ENCODE results near the gene PRKAR2B.
"Not testable (repeated sequence)": the region's sequence is repeated elsewhere in the genome, so short reads cannot be mapped to it uniquely, and the experiment has no call there.

PRKAR2B gene

DNA sequence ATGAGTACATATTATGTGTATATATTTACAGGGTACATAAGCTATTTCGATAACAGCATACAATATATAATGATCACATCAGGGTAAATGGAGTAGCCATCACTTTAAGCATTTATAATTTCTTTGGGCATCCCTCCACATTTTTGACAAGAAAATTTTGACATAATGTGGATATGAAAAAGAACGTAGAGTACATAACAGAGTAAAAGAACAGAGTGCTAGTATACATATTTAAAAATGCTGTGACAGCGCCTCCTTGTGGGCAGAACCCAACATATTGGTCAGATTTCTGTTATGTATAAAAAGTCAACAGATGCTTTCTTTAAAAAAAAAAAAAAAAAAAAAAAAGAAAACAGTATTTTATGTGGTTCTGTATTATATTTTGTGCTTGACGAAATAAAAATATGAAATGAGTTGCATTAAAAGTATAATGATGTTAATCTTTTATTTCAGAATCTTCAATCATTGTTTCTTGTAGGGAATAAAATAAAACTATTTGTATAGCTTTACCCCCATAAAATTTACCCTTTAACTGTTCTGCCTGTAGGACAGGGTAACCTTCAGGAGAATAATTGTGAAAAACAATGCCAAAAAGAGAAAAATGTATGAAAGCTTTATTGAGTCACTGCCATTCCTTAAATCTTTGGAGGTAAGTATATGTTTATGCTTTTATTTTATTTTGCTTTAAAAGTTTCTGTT is 106.0 kb downstream of the PRKAR2B start:
- TF ChIP-seq L3MBTL2 (conservative IDR thresholded peaks at IDR 0.05) (no peak), ZNF384 (IDR thresholded peaks at IDR 0.05) (peak; percentile 75)
- CTCF ChIA-PET: interaction anchor here (0.9 to 4.9 kb wide), 3 partner anchors 102 to 203 kb away, joined by 5 to 29 read pairs (median 7); no protein-coding TSS in a partner anchor
- POLR2A ChIA-PET: interaction anchor here (1.0 kb wide), 1 partner anchor 18 kb away, joined by 3 read pairs; the partner anchor contains the start of gene HBP1
- peak; percentile 17 for DNase-seq (ENCODE audit: extremely low spot score)

DNA sequence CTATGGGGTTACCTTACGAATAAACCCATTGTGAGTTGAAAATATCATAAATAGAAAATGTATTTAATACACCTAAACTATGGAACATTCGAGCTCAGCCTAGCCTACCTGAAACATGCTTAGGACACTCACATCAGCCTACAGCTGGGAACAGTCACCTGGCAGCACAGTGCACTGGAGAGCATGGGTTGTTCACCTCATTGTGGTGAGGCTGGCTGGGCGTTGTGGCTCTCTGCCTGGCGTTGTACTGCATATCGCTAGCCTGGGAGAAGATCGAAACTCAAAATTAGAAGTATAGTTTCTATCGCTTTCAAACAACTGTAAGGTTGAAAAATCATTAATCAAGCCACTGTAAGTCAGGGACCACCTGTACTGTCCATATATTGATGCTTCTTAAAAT is 107.0 kb downstream of the PRKAR2B start:
- ChIA-PET CTCF (interaction anchor here (4.9 kb wide), 1 partner anchor 204 kb away, joined by 29 read pairs; no protein-coding TSS in a partner anchor), POLR2A (no interaction called here)

DNA sequence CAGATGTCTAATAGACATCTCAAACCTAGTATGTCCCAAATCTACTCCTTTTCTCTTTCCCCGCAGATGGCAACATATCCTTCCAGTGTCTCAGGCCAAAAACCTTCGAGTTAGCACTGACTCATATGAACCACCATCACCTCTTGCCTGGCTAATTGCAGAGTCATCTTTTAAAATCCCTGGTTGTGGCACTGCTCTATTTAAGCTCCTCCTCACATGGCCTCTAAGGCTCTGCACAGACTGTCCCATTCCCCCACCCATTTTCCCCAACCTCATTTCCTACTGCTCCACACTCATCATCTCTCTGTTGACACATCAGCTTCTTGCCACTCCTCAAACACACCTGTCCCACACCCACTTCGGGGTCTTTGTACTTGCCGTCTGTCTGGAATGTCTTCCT is 107.5 kb downstream of the PRKAR2B start:
- ChIA-PET POLR2A (no interaction called here), CTCF (interaction anchor here (1.2 to 4.9 kb wide), 2 partner anchors 205 to 210 kb away, joined by 3 to 29 read pairs; no protein-coding TSS in a partner anchor)
- no peak for DNase-seq (ENCODE audit: extremely low spot score)
- TF ChIP-seq NFRKB (IDR thresholded peaks at IDR 0.05): no peak
- TF ChIP-seq CTBP1 (IDR thresholded peaks at IDR 0.05; ENCODE audit: borderline replicate concordance): no peak
- TF ChIP-seq BHLHE40 (IDR thresholded peaks at IDR 0.05; ENCODE audit: borderline replicate concordance): no peak
- TF ChIP-seq SUZ12 (IDR thresholded peaks at IDR 0.05): no peak
- TF ChIP-seq ARNT (IDR thresholded peaks at IDR 0.05): no peak
- no peak for TF ChIP-seq L3MBTL2 (conservative IDR thresholded peaks at IDR 0.05)
- no peak for TF ChIP-seq HDGF (IDR thresholded peaks at IDR 0.05; ENCODE audit: borderline replicate concordance)
- TF ChIP-seq, protein P1, sequence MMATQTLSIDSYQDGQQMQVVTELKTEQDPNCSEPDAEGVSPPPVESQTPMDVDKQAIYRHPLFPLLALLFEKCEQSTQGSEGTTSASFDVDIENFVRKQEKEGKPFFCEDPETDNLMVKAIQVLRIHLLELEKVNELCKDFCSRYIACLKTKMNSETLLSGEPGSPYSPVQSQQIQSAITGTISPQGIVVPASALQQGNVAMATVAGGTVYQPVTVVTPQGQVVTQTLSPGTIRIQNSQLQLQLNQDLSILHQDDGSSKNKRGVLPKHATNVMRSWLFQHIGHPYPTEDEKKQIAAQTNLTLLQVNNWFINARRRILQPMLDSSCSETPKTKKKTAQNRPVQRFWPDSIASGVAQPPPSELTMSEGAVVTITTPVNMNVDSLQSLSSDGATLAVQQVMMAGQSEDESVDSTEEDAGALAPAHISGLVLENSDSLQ (IDR thresholded peaks at IDR 0.05): no peak
- TF ChIP-seq LEF1 (IDR thresholded peaks at IDR 0.05; ENCODE audit: borderline replicate concordance): no peak
- TF ChIP-seq FOXM1 (IDR thresholded peaks at IDR 0.05; ENCODE audit: borderline replicate concordance): no peak
- TF ChIP-seq FOXK2 (IDR thresholded peaks at IDR 0.05): no peak
- TF ChIP-seq ZNF384 (IDR thresholded peaks at IDR 0.05): no peak
- TF ChIP-seq TARDBP (IDR thresholded peaks at IDR 0.05): no peak
- no peak for TF ChIP-seq ELF4 (IDR thresholded peaks at IDR 0.05)
- no peak for TF ChIP-seq SP1 (IDR thresholded peaks at IDR 0.05)
- TF ChIP-seq FOXA1 (IDR thresholded peaks at IDR 0.05): no peak

More for the DNA sequence above, 107.0 kb downstream of the PRKAR2B start:
- no peak for DNase-seq (ENCODE audit: extremely low spot score)
- TF ChIP-seq, protein P1 (IDR thresholded peaks at IDR 0.05): no peak
- TF ChIP-seq NFRKB (IDR thresholded peaks at IDR 0.05) (no peak), LEF1 (IDR thresholded peaks at IDR 0.05; ENCODE audit: borderline replicate concordance) (no peak), FOXK2 (IDR thresholded peaks at IDR 0.05) (no peak), CTBP1 (IDR thresholded peaks at IDR 0.05; ENCODE audit: borderline replicate concordance) (no peak), ELF4 (IDR thresholded peaks at IDR 0.05) (no peak), SUZ12 (IDR thresholded peaks at IDR 0.05) (no peak), TARDBP (IDR thresholded peaks at IDR 0.05) (no peak)

DNA sequence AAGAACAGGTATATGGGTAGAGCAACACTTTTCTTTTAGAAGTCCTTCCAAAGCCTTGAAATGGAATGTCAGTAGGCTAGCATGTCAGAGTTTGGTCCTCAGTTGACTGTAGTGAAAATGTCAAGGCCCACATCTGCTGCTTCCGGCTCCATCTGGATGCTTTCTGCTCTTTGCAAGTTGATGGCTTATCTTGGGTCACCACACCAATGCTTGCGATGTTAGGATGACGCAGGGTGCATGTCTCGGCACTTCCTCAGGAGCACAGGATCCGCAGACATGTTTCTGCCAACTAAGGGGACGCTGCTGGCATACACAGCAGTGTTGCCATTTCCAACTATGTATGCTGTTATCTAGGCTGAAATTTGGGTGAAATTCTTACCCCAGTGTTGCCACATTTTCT is 110.3 kb downstream of the PRKAR2B start:
- ChIA-PET CTCF (no interaction called here), POLR2A (no interaction called here)
- TF ChIP-seq HDGF (IDR thresholded peaks at IDR 0.05; ENCODE audit: borderline replicate concordance) (no peak), LEF1 (IDR thresholded peaks at IDR 0.05; ENCODE audit: borderline replicate concordance) (no peak), BHLHE40 (IDR thresholded peaks at IDR 0.05; ENCODE audit: borderline replicate concordance) (no peak), ZNF384 (IDR thresholded peaks at IDR 0.05) (no peak), FOXK2 (IDR thresholded peaks at IDR 0.05) (no peak), ELF4 (IDR thresholded peaks at IDR 0.05) (no peak), SUZ12 (IDR thresholded peaks at IDR 0.05) (no peak), SP1 (IDR thresholded peaks at IDR 0.05) (no peak), NFRKB (IDR thresholded peaks at IDR 0.05) (no peak), FOXA1 (IDR thresholded peaks at IDR 0.05) (no peak), FOXM1 (IDR thresholded peaks at IDR 0.05; ENCODE audit: borderline replicate concordance) (no peak), ARNT (IDR thresholded peaks at IDR 0.05) (no peak), TARDBP (IDR thresholded peaks at IDR 0.05) (no peak), CTBP1 (IDR thresholded peaks at IDR 0.05; ENCODE audit: borderline replicate concordance) (no peak), L3MBTL2 (conservative IDR thresholded peaks at IDR 0.05) (no peak)
- TF ChIP-seq, protein P1 (IDR thresholded peaks at IDR 0.05): no peak
- no peak for DNase-seq (ENCODE audit: extremely low spot score)

DNA sequence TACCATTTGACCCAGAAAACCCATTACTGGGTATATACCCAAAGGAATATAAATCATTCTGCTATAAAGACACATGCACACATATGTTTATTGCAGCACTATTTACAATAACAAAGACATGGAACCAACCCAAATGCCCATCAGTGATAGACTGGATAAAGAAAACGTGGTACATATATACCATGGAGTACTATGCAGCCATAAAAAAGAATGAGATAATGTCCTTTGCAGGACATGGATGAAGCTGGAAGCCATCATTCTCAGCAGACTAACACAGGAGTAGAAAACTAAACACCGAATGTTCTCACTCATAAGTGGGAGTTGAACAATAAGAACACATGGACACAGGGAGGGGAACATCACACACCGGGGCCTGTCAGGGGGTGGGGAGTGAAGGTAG is 111.2 kb downstream of the PRKAR2B start:
- CTCF ChIA-PET; DNase-seq (ENCODE audit: extremely low spot score); POLR2A ChIA-PET: not testable (repeated sequence)

DNA sequence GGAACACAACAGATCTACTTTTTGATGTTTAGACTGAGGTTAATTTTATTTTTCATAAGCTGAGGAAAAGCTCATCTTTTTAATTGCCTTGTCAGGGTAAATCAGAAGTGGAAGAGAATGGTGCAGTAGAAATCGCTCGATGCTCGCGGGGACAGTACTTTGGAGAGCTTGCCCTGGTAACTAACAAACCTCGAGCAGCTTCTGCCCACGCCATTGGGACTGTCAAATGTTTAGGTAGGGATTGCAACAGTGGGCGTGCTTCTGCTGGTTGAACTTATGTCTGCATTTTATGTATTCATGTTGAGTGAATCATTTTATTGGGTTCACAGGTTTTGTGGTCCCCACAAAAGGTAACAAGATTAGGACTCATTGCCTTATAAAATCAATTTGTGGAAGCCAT is 112.6 kb downstream of the PRKAR2B start:
- DNase-seq (ENCODE audit: extremely low spot score): no peak
- ChIA-PET POLR2A (no interaction called here), CTCF (no interaction called here)
- TF ChIP-seq FOXA1 (IDR thresholded peaks at IDR 0.05) (no peak), HDGF (IDR thresholded peaks at IDR 0.05; ENCODE audit: borderline replicate concordance) (no peak), L3MBTL2 (conservative IDR thresholded peaks at IDR 0.05) (no peak)

DNA sequence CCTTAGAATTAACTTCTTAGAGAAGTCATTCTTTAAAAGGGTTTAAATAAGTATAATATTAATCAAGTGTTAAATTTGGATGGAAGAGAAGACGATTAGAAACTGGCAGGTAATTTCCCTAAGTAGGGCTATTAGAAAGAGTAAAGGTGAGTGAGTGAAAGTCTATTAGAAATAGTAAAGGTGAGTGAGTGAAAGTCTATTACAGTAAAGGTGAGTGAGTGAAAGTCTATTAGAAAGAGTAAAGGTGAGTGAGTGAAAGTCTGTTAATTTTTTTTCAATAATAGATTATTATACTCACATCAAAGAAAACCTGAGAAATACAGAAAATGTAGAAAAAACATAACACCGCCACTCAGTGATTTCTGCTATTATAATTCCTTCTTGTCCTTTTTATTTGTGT is 113.5 kb downstream of the PRKAR2B start:
- POLR2A ChIA-PET: no interaction called here

More for the DNA sequence above, 113.5 kb downstream of the PRKAR2B start:
- DNase-seq (ENCODE audit: extremely low spot score): no peak
- TF ChIP-seq L3MBTL2 (conservative IDR thresholded peaks at IDR 0.05) (no peak), ARNT (IDR thresholded peaks at IDR 0.05) (no peak), FOXM1 (IDR thresholded peaks at IDR 0.05; ENCODE audit: borderline replicate concordance) (no peak), FOXK2 (IDR thresholded peaks at IDR 0.05) (no peak)
- TF ChIP-seq, protein P1 (IDR thresholded peaks at IDR 0.05): no peak
- CTCF ChIA-PET: no interaction called here

Measured in HEK293T (cell line).